UCSD-AML1 (cell line): Measurements from ENCODE around the gene C1D.
"Not testable (repeated sequence)": the region's sequence is repeated elsewhere in the genome, so short reads cannot be mapped to it uniquely, and the experiment has no call there.

ENCODE experiments used
- DNase-seq: peaks from one replicate; lab custom pipeline; 2025; ENCODE audit not compliant: unreplicated experiment; lab: John Stamatoyannopoulos, UW

The C1D gene

GRCh38 chr2:68009526-68009925, 53.3 kb downstream of the C1D start:
- no peak for DNase-seq

- DNase-seq = no peak
Measured at GRCh38 chr2:68000170-68000825, 62.5 kb downstream of the C1D start.

- no peak for DNase-seq
Measured at GRCh38 chr2:67999332-67999731, 63.5 kb downstream of the C1D start.

GRCh38 chr2:67997903-67998302, 64.9 kb downstream of the C1D start:
- DNase-seq = no peak

- DNase-seq = no peak
Measured at GRCh38 chr2:67997528-67997900, 65.3 kb downstream of the C1D start.

GRCh38 chr2:67996772-67997527, 65.9 kb downstream of the C1D start:
- no peak for DNase-seq

GRCh38 chr2:67994716-67995115, 68.1 kb downstream of the C1D start:
- DNase-seq = no peak

- not testable (repeated sequence) for DNase-seq
Measured at GRCh38 chr2:67994069-67994468, 68.7 kb downstream of the C1D start.

GRCh38 chr2:67993329-67993728, 69.5 kb downstream of the C1D start:
- DNase-seq = no peak

GRCh38 chr2:67991456-67991855, 71.3 kb downstream of the C1D start:
- DNase-seq = no peak
